ENCODE data around the gene ANKRD33B.

DNA sequence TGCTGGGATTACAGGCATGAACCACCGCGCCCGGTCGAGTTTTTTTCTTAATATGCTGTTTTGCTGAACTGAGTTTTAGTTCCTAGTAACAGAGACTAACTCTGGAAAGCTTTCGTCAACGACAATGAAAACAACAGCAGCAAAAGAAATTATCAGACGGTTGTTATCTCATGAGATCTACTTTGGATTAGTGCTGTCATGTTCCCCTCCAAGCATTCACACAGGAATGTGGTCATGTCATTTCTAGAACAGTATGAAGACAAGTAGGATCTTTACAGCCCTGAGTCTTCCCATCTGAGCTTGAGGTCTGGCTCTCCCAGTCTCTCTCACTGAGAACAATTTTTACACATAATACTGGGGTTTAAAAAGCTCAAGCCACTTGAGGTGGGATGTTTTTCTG lies 4.0 kb upstream of the ANKRD33B start:
- TF ChIP-seq GATA2 (IDR thresholded peaks at IDR 0.05; ENCODE audit: low read depth, low read length) (no peak), GATA3 (IDR thresholded peaks at IDR 0.05; ENCODE audit: low read depth, low read length) (no peak)
